HG03108 (cell line): Measurements from ENCODE around the gene ZXDC.

ENCODE experiments used
- ATAC-seq: cut with Tn5 transposase; IDR thresholded peaks from one replicate; pipeline ENCODE4 v1.9.1; 2021; ENCODE audit warnings: moderate library complexity; ENCODE audit not compliant: unreplicated experiment

The ZXDC gene

GRCh38 chr3:126475413-126476114, at the start of gene ZXDC:
Gene ZXDC (minus strand): TSS chr3:126475891. CDS start chr3:126475865, 26 bp downstream.
- peak; percentile 80 for ATAC-seq

GRCh38 chr3:126525091-126525852, 49.6 kb upstream of the ZXDC start:
- ATAC-seq = no peak

- ATAC-seq = no peak
These were observed 48.8 kb upstream of the ZXDC start for GRCh38 chr3:126524429-126524988.

- no peak for ATAC-seq
These were observed 48.2 kb upstream of the ZXDC start, which contains the start of gene CHST13 for GRCh38 chr3:126523745-126524428. Gene CHST13 (plus strand): TSS chr3:126524155. CDS start chr3:126524333, 178 bp downstream.

GRCh38 chr3:126522363-126522788, 46.7 kb upstream of the ZXDC start:
- no peak for ATAC-seq

- ATAC-seq = no peak
These were observed 45.6 kb upstream of the ZXDC start for GRCh38 chr3:126521122-126521891.

- no peak for ATAC-seq
These were observed 44.1 kb upstream of the ZXDC start for GRCh38 chr3:126519506-126520455.

GRCh38 chr3:126518779-126519177, 43.1 kb upstream of the ZXDC start:
- ATAC-seq = no peak

GRCh38 chr3:126517986-126518778, 42.5 kb upstream of the ZXDC start:
- no peak for ATAC-seq

- no peak for ATAC-seq
These were observed 41.7 kb upstream of the ZXDC start, which contains the start of gene UROC1 for GRCh38 chr3:126517291-126517951. Gene UROC1 (minus strand): TSS chr3:126517773. CDS start chr3:126517719, 54 bp downstream.

- no peak for ATAC-seq
These were observed 41.2 kb upstream of the ZXDC start for GRCh38 chr3:126516936-126517290.

GRCh38 chr3:126516152-126516935, 40.7 kb upstream of the ZXDC start:
- no peak for ATAC-seq

GRCh38 chr3:126515066-126515706, 39.5 kb upstream of the ZXDC start:
- ATAC-seq = no peak

GRCh38 chr3:126514161-126514560, 38.5 kb upstream of the ZXDC start:
- ATAC-seq = no peak

- ATAC-seq = no peak
These were observed 37.4 kb upstream of the ZXDC start for GRCh38 chr3:126512916-126513650.

- no peak for ATAC-seq
These were observed 36.3 kb upstream of the ZXDC start for GRCh38 chr3:126512026-126512425.
